ENCODE measurements around the gene PRKG2. TPM values are rescaled to one million over a fixed set of nuclear protein-coding genes. Genes with fewer than 3 reads are reported as not detected.
A peak's percentile ranks its signal among the peaks of the same experiment; 100 is the strongest.

PRKG2 gene
- total RNA-seq, 1 donor from 2014 or later, result 2.9 TPM

- Mint-ChIP-seq H3K27me3 (no peaks in the 10 kb centered on the region), H3K27ac (peak overlapping the region; percentile 62), H3K9me3 (ENCODE audit: low read depth) (peaks cover 3% of the 10 kb centered on the region), H3K4me3 (ENCODE audit: low read depth) (no peak overlapping the region), H3K4me1 (ENCODE audit: low read depth) (no peaks in the 10 kb centered on the region), H3K36me3 (ENCODE audit: insufficient read depth) (no peaks in the 10 kb centered on the region)
- no peak for DNase-seq (ENCODE audit: low spot score, unreplicated experiment)
- TF ChIP-seq CTCF (IDR thresholded peaks at IDR 0.05; ENCODE audit: unreplicated experiment), result no peak
Observed at GRCh38 chr4:81195475-81195874, 19.5 kb downstream of the PRKG2 start.

- DNase-seq (ENCODE audit: low spot score, unreplicated experiment), result no peak
- Mint-ChIP-seq H3K4me1 (ENCODE audit: low read depth) (no peaks in the 10 kb centered on the region), H3K4me3 (ENCODE audit: low read depth) (no peak overlapping the region), H3K9me3 (ENCODE audit: low read depth) (peaks cover 5% of the 10 kb centered on the region), H3K27me3 (no peaks in the 10 kb centered on the region), H3K36me3 (ENCODE audit: insufficient read depth) (no peaks in the 10 kb centered on the region), H3K27ac (no peak overlapping the region)
- no peak for TF ChIP-seq CTCF (IDR thresholded peaks at IDR 0.05; ENCODE audit: unreplicated experiment)
Observed at GRCh38 chr4:81194286-81194685, 20.7 kb downstream of the PRKG2 start.

GRCh38 chr4:81180916-81181315 lies 34.1 kb downstream of the PRKG2 start:
- no peak for DNase-seq (ENCODE audit: low spot score, unreplicated experiment)
- Mint-ChIP-seq H3K27me3 (no peaks in the 10 kb centered on the region), H3K9me3 (ENCODE audit: low read depth) (peaks cover 22% of the 10 kb centered on the region), H3K4me3 (ENCODE audit: low read depth) (no peak overlapping the region), H3K27ac (no peak overlapping the region), H3K4me1 (ENCODE audit: low read depth) (peaks cover 4% of the 10 kb centered on the region), H3K36me3 (ENCODE audit: insufficient read depth) (no peaks in the 10 kb centered on the region)
- no peak for TF ChIP-seq CTCF (IDR thresholded peaks at IDR 0.05; ENCODE audit: unreplicated experiment)

GRCh38 chr4:81179326-81179725 lies 35.7 kb downstream of the PRKG2 start:
- Mint-ChIP-seq H3K27me3 (no peaks in the 10 kb centered on the region), H3K27ac (no peak overlapping the region), H3K4me3 (ENCODE audit: low read depth) (no peak overlapping the region), H3K36me3 (ENCODE audit: insufficient read depth) (no peaks in the 10 kb centered on the region), H3K9me3 (ENCODE audit: low read depth) (peaks cover 17% of the 10 kb centered on the region), H3K4me1 (ENCODE audit: low read depth) (peaks cover 4% of the 10 kb centered on the region)
- no peak for TF ChIP-seq CTCF (IDR thresholded peaks at IDR 0.05; ENCODE audit: unreplicated experiment)
- DNase-seq (ENCODE audit: low spot score, unreplicated experiment), result no peak

GRCh38 chr4:81173213-81173612 lies 41.8 kb downstream of the PRKG2 start:
- Mint-ChIP-seq H3K27me3 (no peaks in the 10 kb centered on the region), H3K9me3 (ENCODE audit: low read depth) (peaks cover 12% of the 10 kb centered on the region), H3K4me3 (ENCODE audit: low read depth) (no peak overlapping the region), H3K27ac (no peak overlapping the region), H3K36me3 (ENCODE audit: insufficient read depth) (no peaks in the 10 kb centered on the region), H3K4me1 (ENCODE audit: low read depth) (peaks cover 1% of the 10 kb centered on the region)
- TF ChIP-seq CTCF (IDR thresholded peaks at IDR 0.05; ENCODE audit: unreplicated experiment), result no peak
- no peak for DNase-seq (ENCODE audit: low spot score, unreplicated experiment)

All from progenitor cell of endocrine pancreas (in vitro differentiated cells).